Measurements from ENCODE around the gene RAB27A.
"Not testable (repeated sequence)": the region's sequence is repeated elsewhere in the genome, so short reads cannot be mapped to it uniquely, and the experiment has no call there.

Gene RAB27A

DNA sequence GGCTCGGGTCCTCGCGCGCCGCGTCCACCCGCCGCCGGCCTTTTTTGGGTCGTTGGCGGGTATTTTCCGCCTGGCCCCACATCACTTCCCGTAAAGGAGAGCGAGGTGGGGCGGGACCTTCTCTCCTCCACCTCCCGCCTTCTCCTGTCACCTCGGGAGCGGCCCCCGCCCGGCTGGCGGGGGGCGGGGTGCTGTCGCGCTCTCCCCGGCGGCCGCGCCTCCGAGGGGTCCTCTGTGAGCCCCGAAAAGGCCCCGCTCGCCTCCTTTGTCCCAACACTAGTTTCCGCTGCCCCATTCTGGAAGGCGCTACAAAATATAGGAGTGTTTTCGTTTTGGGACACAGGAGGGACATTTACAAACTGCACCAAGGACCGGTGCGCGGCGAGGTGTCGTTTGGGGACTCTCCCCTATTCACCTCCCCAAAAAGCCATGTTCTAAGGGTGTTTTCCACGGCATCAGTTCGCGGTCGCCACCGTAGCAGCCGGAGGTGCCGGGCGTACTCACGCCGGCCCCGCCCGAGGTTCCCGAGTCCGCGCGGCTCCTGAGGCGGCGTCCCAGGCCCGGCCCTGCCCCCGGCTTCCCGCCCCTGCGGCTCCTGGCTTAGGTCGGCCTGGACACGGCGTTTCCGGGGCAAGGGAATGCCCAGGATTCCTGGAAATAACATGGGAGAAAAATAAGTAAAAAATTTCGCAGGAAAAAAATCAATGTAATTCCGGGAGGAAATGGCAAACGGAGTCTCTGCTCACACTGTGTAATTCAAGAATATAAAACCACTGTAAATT is at the start of gene RAB27A:
Gene RAB27A (minus strand): TSS at position 68 of the 782 bp plus-strand sequence. CDS start 54,879 bp downstream, outside the sequence.
- peak; percentile 84 for DNase-seq

DNA sequence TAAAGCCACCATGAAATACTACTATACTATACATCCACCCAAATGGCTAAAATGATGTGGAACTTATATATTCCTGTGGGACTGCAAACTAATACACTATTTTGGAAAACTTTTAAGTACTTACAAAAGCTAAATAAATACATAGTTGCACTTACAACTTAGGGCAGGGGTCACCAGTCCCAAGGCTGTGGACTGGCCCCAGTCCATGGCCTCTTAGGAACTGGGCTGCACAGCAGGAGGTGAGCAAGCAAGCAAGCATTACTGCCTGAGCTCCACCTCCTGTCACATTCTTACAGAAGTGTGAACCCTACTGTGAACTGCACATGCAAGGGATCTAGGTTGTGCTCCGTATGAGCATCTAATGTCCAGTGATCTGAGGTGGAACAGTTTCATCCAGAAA is 47.5 kb upstream of the RAB27A start:
- DNase-seq: no peak

GRCh38 chr15:55334997-55335396 is 45.4 kb upstream of the RAB27A start:
- DNase-seq: no peak

GRCh38 chr15:55334371-55334770 is 44.8 kb upstream of the RAB27A start:
- no peak for DNase-seq

- no peak for DNase-seq
These were observed 37.8 kb upstream of the RAB27A start for GRCh38 chr15:55327387-55327786.

- DNase-seq: no peak
These were observed 32.9 kb upstream of the RAB27A start for GRCh38 chr15:55322467-55322866.

GRCh38 chr15:55320963-55321362 is 31.4 kb upstream of the RAB27A start:
- no peak for DNase-seq

GRCh38 chr15:55320238-55320550 is 30.6 kb upstream of the RAB27A start:
- no peak for DNase-seq

- DNase-seq: peak; percentile 22
These were observed 30.1 kb upstream of the RAB27A start for GRCh38 chr15:55319537-55320237.

- peak; percentile 88 for DNase-seq
These were observed 29.2 kb upstream of the RAB27A start, which contains the start of the genes PIGB and PIGBOS1 for GRCh38 chr15:55318588-55319494. Gene PIGB, plus strand, starts transcription at chr15:55319222. Its CDS starts 29 bp downstream, at chr15:55319251. Gene PIGBOS1, minus strand, starts transcription at chr15:55319123. Its CDS starts 1,331 bp downstream, at chr15:55317792.

DNA sequence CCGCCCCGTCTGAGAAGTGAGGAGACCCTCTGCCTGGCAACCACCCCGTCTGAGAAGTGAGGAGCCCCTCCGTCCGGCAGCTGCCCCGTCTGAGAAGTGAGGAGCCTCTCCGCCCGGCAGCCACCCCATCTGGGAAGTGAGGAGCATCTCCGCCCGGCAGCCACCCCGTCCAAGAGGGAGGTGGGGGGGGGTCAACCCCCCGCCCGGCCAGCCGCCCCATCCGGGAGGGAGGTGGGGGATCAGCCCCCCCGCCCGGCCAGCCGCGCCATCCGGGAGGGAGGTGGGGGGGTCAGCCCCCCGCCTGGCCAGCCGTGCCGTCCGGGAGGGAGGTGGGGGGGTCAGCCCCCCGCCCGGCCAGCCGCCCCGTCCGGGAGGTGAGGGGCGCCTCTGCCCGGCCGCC is 13.2 kb upstream of the RAB27A start:
- DNase-seq: not testable (repeated sequence)

- DNase-seq: no peak
These were observed 7.7 kb upstream of the RAB27A start for GRCh38 chr15:55297315-55297714.

DNA sequence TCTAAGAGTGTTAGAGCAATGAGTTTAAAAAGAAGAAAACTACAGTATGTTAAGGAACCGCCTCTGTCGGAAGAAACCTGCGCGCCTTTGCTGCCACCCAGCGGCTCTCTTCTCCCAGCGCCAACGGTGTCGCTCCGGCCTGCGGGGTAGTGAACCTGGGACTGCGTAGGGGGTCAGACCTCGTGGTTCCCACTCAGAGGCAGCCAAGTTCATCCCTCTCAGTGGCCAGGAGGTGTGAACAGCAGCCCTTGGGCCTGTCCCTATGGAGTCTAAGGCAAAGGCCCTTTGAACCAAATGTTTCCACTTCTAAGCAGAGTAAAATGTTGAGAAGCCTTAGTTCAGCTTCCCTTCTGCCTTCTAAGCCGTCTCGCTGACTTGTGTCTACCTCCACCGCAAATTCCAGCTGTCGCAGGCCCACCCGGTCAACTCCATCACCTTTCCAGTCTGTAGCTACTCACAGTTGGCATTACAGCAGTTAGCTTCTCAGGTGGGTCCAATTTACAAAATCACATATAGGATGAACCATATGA is 980 bp upstream of the RAB27A start:
- DNase-seq: peak; percentile 89

DNA sequence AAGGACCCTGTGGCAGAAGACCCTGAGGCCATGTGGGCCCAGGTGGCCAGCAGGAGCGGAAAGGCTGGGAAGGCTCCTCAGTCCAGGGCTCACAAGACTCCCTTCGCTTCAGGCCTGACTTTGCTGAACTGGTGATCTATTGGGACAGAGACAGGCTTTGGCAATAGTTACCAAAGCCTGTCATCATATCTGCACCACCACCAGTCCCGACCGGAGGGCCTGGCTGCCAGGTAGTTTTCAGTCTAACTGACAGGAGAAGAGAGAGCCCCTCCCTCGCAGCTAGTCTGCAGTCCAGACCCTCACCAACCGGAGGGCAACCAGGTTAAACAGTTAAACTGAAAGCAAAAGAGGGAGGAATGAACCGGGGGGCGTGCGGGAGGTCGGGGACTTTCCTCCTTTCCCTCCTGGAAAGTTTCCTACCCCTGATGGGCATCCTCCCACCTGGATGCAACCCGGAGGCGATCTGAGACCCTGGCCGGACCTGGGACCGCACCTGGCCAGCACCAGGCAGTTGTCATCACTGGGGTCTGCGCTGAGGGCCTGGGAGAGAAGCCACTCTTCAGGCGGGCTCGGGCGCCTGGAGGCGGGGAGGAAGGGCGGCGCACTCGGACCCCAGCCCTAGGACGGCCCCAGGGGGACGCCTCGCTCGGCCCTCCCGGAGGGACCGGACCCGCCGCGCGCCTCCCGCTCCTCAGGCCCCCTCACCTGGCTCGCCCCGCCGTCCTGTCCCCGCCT is 435 bp downstream of the RAB27A start:
- peak; percentile 47 for DNase-seq

DNA sequence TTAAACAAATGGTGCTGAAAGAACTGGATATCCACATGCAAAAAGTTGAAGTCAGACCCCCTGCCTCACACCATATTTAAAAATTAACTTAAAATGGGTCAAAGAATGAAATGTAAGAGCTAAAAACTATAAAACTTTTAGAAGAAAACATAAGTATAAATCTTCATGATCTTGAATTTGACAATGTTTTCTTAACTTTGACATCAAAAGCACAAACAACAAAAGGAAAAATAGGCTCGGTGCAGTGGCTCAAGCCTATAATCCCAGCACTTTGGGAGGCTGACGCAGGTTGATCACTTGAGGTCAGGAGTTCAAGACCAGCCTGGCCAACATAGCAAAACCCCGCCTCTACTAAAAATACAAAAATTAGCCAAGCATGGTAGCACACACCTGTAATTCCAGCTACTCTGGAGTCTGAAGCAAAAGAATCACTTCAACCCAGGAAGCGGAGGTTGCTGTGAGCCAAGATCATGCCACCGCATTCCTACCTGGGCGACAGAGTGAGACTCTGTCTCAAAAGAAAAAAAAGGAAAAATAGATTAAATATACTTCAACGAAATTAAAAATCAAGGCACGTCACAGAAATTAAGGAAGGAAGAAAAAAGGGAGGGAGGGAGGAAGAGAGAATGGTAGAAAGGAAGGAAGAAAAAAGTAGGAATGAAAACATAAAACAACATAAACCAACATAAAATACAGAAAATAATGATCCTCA is 1.5 kb downstream of the RAB27A start:
- DNase-seq: no peak

DNA sequence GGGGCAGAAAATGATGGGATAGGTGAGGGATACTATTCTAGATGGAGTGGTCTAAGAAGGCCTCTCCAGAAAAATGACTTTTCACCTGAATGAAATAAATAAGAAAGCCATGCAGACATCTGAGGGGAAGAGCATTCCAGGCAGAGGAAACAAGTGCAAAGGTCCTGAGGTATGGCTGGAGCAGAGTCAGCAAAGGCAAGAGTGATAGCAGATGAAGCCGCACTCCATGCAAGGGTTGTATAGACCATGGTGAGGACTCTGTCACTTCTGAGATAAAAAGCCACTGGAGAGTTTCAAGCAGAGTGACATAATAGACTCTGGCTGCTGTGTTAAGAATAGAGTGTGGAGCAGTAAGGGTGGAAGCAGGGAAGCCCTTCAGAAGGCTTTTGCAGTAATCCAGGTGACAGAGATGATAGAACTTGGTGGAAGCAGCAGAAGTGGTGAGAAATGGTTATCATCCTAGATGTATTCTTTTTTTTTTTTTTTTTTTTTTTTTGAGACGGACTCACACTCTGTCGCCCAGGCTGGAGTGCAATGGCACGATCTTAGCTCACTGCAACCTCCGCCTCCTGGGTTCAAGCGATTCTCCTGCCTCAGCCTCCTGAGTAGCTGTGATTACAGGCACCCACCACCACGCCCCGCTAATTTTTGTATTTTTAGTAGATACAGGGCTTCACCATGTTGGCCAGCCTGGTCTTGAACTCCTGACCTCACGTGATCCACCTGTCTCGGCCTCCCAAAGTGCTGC is 3.0 kb downstream of the RAB27A start:
- peak; percentile 17 for DNase-seq

DNA sequence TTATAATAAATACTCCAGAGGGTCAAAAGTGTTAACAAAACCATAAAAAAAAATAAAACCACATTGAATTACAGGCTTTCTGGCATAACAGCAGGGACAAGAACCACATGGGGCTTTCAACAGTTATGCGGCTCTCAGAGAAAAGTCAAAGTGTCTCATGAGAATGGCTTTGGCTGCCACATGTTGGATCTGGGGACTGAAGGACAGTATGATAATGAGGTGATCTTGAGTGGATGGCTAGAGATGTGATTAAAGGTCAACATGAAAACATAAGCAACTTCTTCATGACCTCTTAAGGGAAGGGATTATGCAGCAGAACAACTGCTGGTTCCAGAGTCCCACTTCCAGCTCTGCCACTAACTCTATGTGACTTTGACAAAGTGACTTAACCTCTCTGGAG is 5.2 kb downstream of the RAB27A start:
- peak; percentile 14 for DNase-seq

- peak; percentile 13 for DNase-seq
These were observed 6.0 kb downstream of the RAB27A start for GRCh38 chr15:55283379-55284147.

- peak; percentile 55 for DNase-seq
These were observed 7.3 kb downstream of the RAB27A start for GRCh38 chr15:55282284-55282833.
